Measurements from ENCODE around the gene RAD9A.

The RAD9A gene

DNA sequence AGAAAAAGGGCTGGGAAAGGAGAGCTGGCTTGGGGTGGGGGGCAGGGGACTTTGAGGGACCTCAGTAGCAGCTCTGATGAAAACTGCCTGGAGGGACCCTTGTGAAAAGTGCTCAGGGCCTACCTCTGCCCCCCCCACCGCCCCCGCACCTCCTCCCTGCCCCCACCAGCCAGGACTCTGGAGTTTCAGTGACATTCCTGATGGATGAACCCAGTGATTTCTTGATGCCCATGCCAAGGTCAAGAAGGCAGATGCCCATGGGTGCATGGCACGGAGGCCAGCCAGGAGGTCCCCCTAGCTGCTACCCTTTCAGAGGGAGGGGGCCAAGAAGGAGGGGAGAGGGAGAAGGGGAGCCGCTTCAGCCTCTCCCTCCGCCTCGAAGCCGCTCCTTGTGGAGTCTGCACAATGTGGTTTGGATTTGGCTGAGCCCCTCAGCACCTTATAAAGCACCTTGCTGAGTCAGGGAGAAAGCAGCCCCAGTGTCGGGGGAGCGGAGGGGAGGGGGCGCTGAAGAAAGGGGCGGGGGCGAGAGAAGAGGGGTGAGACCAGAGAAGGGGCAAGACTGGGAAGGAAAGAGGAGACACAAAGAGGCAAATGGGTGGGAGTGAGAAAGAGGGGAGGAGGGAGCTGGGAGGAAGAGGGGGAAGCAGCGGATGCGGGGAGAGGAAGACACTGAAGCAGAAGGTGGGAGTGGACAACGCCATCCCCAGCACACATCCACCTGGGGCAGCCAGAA is 16.3 kb upstream of the RAD9A start:
- no peak for DNase-seq

DNA sequence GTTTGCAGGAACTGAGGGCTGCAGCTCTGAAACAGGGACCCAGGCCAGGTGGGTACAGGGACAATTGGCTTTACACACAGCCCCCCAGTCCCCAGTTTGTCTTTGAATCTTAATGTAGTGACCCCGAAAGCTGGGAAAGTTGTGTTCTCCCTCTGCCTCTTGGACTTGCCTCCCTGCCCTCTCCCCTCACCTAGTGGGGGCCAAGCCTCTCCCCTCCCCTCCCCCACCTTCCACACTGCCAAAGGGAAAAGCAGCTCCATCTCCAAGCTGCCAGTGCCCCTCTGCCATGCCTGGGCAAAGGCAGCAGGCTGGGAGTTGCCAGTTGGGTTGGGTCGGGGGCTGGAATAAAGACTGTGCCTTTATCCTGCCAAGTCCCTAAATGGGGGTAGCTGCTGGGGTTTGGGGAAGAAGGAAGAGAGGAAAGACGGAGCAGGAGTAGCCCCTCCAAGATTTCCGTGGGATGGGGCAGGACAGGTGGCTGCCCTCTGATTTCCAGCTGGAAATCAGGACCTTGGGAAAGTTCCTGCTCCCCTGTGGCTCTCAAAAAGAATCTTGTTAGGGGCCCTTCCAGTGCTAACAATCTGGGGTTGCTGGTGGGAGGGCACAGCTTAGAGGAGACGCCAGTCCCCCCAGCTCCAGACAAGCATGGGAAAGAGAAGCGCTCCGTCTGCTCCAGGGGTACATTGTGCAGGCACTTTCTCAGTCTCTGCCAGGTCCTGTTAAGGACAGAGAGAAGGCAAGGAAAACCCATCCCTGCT is 15.5 kb upstream of the RAD9A start:
- no peak for DNase-seq

DNA sequence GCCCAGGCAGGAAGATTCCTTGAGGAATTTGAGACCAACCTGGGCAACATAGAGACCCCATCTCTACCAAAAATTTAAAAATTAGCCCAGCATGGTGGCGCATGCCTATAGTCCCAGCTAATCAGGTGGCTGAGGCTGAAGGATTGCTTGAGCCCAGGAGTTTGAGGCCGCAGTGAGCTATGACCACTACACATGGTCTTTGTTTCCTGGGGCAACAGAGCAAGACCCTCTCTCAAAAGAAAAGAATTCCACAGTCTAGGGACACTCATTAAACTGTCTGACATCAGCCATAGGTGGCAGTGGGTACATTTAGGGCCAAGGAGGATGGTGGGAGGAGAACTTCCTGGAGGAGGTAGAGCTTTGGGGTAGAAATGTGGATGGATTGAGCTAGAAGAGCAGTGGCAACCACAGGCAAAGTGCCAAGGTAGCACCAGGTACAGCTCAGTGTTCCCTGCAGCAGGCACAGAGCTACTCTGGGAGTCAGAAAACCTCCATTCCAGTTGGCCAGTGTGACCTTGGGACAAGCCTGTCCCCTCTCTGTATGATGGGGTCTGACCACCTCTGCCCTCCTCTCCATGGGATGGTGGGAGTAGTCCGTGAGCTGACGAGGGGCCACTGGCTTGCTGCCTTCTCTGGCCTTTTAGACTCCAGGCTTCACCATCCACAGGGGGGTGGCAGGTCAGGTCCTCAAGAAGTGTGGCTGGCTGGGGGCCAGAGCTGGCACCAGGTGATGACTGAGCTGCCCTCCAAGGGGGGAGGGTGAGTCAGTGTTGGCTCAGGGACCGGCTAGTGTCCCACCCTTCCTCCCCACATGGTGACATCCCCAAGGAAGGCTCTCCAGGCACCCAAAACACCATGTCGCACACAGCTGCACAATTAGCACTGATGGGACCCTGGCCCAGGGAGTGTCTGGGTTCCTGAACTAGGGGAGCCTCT is 14.6 kb upstream of the RAD9A start:
- DNase-seq: no peak

- no peak for DNase-seq
These were observed 13.2 kb upstream of the RAD9A start for GRCh38 chr11:67378544-67378943.

DNA sequence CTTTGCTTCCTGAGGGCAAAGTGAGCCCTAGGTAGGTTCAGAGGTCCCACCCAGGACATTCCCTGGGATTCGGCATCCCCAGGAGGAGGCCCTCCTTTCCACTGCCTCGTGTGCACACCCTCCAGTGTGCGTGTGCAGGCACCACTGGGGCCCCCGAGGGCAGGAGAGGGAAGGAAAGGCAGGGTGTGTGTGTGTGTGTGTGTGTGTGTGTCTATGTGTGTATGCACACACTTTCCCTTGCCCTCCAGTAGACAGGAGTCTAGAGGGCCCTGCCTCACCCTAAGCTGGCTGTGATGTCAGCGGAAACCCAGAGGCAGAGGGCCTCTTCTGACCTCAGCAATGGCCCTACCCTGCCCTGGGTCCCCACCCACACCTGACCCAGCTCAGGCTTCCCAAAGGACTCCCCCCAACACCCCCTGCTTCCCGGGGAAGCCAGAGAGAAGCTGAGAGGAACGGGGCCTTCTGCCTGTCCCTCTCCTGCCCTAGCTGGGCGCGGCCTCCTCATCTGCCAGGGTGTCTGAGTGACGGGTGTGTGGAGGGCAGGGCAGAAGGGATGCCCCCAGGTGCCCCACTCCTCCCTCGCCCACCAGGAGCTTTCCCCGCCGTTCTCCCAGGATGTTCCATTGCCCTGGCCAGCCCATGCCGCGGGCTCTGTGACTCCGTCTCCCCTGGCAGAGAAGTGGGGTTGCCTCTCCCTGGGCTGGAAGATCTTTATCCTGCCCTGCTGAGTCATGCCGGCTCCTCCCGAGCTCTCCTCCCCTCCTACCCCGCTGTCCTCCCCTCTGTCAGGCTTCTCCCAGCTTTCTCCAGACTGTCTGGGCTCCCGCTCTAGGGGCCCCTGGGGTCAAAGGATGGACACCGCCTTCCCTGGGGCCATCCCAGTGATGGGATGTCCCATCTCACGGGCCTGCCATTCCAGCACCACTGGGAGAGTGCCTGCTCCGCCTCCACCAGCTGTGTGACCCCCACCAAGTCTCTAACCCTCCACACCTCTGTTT is 12.4 kb upstream of the RAD9A start:
- DNase-seq: no peak

GRCh38 chr11:67381244-67381972 is 10.4 kb upstream of the RAD9A start:
- no peak for DNase-seq

DNA sequence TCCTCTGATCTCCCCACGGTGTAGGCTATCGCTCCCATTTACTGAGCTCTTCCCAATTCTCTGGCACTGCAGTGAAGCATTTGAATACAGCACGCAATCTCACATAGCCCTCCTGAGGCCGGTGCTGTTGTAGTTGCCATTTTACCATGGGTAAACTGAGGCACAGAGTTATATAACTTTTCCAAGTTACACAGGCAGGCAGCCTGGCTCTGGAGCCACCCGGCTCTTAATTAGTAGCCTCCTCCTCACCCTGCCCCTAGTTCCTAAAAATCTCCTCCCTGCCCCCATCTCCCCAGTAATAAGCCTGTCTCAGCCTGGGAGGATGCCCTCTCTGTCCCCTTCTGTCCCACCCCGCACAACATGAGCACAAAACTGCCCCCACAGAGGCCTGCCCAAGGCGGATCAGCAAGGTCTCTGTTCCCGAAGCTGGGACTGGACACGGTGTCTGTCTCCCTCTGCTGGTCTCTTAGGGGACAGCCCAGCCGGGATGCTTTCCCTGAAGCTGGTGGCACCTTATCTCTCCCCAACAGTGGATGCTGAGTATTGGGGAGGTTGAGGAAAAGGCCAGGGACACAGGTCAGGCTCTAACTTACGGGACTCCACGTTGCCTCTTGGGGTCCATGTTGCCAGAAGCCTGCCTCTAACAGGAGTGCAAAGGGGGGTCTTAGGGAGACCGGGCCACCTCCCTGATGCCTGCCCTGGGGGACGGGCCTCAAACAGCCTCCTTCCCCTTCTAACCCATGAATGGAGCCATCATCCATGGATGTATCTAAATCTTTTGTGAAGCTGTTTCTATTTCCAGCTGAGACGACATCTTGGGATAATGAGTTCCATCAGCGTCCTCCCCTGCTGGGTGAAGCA is 9.3 kb upstream of the RAD9A start:
- DNase-seq: peak; percentile 52

DNA sequence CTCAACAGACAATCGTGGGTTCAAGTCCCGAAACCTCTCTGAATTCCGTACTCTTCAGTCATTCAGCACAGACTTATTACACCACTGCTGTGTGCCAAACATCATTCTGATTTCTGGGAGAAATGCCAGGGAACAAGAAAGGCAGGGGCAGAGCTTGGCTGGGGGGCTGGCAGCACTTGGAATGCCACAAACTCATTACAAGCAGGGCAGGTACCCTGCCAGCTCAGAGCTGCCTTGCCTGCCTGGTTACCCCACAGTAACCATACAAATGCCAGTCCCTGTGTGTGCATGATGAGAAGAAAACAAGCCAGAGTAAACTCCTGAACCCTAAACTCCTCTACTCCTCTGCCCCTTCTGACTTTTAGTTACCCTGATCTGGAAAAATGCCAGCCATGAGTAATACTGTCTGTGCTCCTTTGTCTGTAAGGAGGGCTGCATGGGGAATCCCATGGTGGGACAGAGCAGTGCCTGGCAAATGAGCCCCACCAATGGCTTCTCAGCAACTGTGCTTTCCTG is 6.9 kb upstream of the RAD9A start:
- no peak for DNase-seq

GRCh38 chr11:67387069-67387468 is 4.7 kb upstream of the RAD9A start:
- DNase-seq: no peak

DNA sequence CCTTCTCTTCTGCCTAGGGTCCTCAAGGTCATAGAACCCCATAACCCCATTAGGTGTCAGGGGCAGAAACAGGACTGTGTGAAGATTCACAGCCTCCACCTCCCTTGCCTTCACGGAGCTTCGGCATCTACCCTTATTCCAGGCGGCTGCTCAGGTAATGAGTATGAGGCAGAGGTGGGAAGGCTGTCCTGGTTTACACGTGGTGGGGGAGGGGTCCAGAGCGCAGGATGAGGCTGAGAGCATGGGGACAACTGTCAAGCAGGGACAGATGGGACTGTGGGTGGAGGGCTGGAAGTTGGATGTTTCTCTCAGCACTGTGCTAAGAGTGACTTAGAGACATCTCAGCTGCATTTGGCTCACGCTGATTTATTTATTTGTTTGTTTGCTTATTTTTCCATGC is 4.3 kb upstream of the RAD9A start:
- no peak for DNase-seq

DNA sequence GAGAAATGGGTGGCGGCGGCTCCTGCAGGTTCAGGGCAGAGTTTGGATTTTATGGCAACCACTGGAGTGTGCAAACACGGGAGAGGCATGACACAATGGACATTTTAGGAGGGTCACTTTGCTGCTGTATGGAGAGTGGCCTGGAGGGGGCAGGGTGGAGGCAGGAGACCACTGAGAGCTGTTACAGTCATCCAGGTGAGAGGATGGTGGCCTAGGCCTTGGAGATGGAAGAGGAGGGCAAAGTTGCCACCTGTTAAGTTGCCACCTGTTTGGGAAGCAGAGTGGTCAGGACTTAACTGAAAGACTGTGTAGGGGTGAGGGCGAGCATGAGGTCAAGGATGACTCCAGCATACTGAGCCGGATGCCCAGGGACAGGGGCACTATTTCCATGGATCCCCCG is 2.3 kb upstream of the RAD9A start:
- DNase-seq: peak; percentile 24

- no peak for DNase-seq
These were observed 861 bp upstream of the RAD9A start for GRCh38 chr11:67390947-67391303.

DNA sequence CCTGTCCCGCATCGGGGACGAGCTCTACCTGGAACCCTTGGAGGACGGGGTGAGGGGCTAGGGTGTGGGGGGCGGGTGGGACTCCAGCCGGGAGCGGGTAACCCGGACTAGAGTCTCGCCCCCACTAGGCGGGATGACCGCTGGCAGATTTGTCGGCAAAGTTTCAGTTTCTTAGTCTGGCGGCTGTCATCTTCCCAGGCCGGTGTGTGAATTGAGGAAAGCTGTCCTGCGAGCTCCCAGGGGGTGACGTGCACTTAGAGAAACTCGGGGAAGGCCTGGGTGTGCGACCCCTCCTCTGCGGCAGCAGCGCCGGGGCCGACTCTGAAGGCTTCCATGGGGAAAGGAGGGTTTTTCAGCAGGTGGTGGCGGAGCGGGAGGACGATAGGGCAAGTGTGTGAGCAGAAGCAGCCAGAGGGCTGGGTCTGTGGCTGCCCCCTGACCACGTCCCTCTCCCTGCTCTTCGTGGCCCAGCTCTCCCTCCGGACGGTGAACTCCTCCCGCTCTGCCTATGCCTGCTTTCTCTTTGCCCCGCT is 463 bp downstream of the RAD9A start:
- no peak for DNase-seq

GRCh38 chr11:67393437-67393836 is 1.7 kb downstream of the RAD9A start:
- DNase-seq: no peak

- DNase-seq: no peak
These were observed 2.2 kb downstream of the RAD9A start for GRCh38 chr11:67393990-67394389.

DNA sequence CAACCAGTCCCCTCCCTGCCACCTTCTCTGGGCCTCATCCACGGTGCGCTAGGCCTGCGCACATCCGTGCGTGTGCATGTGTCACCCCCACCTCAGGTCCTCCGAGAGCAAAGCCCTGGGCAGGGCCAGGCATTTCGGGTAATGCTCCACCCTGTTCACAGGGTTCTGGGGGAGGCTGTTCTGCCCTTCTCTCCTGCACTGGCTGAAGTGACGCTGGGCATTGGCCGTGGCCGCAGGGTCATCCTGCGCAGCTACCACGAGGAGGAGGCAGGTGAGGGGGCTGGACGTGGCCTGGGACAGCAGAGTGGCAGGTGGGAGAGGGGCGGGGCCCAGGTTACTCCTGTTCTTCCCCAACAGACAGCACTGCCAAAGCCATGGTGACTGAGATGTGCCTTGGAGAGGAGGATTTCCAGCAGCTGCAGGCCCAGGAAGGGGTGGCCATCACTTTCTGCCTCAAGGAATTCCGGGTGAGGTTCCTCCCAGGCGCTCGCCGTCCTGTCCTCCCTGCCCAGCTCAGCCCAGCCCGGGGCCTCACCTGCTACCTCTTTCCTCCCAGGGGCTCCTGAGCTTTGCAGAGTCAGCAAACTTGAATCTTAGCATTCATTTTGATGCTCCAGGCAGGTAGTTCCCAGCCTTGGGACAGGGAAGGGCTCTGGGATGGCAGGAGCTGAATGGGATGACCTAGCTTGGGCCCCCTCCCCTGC is 3.9 kb downstream of the RAD9A start:
- no peak for DNase-seq

DNA sequence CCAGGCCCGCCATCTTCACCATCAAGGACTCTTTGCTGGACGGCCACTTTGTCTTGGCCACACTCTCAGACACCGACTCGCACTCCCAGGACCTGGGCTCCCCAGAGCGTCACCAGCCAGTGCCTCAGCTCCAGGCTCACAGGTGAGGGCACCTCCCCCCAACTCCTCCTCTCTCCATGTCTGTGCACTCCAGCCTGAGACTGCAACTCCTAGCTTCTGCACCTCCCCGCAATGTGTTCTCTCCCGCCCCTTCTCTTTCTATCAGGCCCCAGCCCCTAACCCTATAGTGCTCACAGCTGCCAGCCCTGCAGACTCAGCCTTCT is 4.4 kb downstream of the RAD9A start:
- DNase-seq: no peak

GRCh38 chr11:67396587-67397389 is 5.0 kb downstream of the RAD9A start:
- DNase-seq: no peak

DNA sequence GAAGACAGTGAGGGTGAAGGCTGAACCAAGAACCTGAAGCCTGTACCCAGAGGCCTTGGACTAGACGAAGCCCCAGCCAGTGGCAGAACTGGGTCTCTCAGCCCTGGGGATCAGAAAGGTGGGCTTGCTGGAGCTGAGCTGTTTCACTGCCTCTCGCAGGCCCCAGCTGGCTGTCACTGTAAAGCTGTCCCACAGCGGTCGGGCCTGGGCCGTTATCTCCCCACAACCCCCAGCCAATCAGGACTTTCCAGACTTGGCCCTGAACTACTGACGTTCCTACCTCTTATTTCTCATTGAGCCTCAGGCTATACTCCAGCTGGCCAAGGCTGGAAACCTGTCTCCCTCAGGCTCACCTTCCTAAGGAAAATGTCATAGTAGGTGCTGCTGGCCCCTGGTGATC is 5.8 kb downstream of the RAD9A start:
- DNase-seq: no peak

Measured in NCI-H2029 treated with DMSO at 0.1 percent for 48 hours (cell line).